Osteocyte (in vitro differentiated cells): ENCODE measurements around the gene TSSK3. TPM values are rescaled to one million over a fixed set of nuclear protein-coding genes. Genes with fewer than 3 reads are reported as not detected.

Experiments used
- DNase-seq: peaks from one replicate; pipeline ENCODE4 v3.0.0; 2021; ENCODE audit warnings: mixed read lengths; ENCODE audit not compliant: unreplicated experiment; ENCODE audit errors: extremely low spot score
- H3K27ac Mint-ChIP-seq: one replicate; pipeline ENCODE4 v1.8.0; 2021; ENCODE audit warnings: mild to moderate bottlenecking, mixed read lengths; ENCODE audit not compliant: unreplicated experiment
- H3K27me3 Mint-ChIP-seq: one replicate; pipeline ENCODE4 v1.8.0; 2021; ENCODE audit warnings: mixed read lengths; ENCODE audit not compliant: unreplicated experiment
- H3K36me3 Mint-ChIP-seq: one replicate; pipeline ENCODE4 v1.8.0; 2021; ENCODE audit warnings: mixed read lengths; ENCODE audit not compliant: unreplicated experiment
- H3K4me1 Mint-ChIP-seq: one replicate; pipeline ENCODE4 v1.8.0; 2021; ENCODE audit warnings: mixed read lengths; ENCODE audit not compliant: unreplicated experiment
- H3K4me3 Mint-ChIP-seq: one replicate; pipeline ENCODE4 v1.8.0; 2021; ENCODE audit warnings: mild to moderate bottlenecking, moderate library complexity, mixed read lengths; ENCODE audit not compliant: unreplicated experiment
- H3K9me3 Mint-ChIP-seq: one replicate; pipeline ENCODE4 v1.8.0; 2021; ENCODE audit warnings: mixed read lengths; ENCODE audit not compliant: unreplicated experiment
- total RNA-seq: library from RNA; stranded (reverse); gene quantifications from 2 replicates; pipeline ENCODE4 v1.2.1, GENCODE V29; 2021
- TF ChIP-seq, protein P1 (sequence below): fragments of 200-600 bp; sonication (generic); IDR thresholded peaks from 2 replicates; pipeline ENCODE4 v1.5.0; 2021; ENCODE audit warnings: antibody characterized with exemption, mild to moderate bottlenecking, moderate library complexity

The TSSK3 gene
- total RNA-seq, 1 donor from 2014 or later = 3.5 TPM

DNA sequence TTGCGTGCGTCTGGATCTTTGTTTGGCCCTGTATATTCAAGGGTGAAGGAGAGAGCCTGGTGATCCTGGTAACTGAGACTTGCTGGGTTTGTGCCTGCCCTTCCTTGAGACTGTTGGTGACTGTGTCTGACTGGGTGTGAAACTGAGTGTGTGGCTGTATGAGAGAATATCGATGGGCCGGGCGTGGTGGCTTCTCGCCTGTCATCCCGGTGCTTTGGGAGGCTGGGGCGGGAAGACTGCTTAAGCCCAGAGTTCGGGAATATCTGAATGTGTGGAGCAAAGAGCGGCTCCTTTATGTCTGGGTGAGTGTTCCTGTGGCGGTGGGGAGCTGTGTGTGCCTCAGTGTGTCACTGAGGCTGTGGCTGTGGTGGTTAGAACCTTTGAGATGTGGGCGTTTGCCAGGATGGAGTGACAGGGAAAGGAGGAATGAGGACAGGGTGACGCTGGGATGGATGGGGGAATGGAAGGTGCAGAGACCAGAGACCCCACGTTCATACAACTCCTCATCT is 23.6 kb upstream of the TSSK3 start:
- DNase-seq = no peak
- Mint-ChIP-seq H3K4me3 (no peak overlapping the region), H3K27me3 (no peaks in the 10 kb centered on the region), H3K36me3 (peaks cover 6% of the 10 kb centered on the region), H3K27ac (no peak overlapping the region), H3K9me3 (no peaks in the 10 kb centered on the region), H3K4me1 (peaks cover 25% of the 10 kb centered on the region)
- TF ChIP-seq, protein P1, sequence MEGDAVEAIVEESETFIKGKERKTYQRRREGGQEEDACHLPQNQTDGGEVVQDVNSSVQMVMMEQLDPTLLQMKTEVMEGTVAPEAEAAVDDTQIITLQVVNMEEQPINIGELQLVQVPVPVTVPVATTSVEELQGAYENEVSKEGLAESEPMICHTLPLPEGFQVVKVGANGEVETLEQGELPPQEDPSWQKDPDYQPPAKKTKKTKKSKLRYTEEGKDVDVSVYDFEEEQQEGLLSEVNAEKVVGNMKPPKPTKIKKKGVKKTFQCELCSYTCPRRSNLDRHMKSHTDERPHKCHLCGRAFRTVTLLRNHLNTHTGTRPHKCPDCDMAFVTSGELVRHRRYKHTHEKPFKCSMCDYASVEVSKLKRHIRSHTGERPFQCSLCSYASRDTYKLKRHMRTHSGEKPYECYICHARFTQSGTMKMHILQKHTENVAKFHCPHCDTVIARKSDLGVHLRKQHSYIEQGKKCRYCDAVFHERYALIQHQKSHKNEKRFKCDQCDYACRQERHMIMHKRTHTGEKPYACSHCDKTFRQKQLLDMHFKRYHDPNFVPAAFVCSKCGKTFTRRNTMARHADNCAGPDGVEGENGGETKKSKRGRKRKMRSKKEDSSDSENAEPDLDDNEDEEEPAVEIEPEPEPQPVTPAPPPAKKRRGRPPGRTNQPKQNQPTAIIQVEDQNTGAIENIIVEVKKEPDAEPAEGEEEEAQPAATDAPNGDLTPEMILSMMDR = no peak

DNA sequence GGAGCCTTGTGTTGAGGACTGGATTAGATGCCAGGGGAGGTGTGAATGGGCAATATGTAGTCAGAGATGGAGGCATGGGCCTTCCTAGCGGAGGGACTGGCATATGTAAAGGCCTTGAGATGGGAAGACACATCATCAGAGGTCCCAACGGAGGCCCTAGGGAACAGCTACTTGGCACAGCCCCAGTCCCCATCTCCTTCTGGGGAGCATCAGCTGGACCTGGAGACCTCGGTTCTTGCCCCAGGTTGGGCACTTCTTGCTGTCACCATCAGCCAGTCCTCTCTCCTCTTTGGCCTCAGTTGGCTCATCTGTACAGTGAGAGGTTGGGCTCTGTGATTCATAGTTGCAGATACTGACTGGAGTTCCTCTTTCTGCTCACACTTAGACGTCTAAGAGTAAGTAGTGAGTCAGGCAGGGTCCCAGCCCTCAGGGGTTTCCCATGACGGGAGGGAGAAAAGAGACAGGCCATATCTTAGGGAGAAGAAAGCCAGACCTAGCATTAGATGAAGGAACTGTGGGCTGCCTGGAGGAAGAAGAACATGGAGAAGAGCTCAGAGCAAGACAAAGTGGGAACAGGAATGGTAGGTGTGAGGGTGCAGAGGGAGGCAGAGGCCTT is 22.9 kb upstream of the TSSK3 start:
- TF ChIP-seq, protein P1 = no peak
- no peaks in the 10 kb centered on the region for H3K27me3 Mint-ChIP-seq
- H3K4me1 Mint-ChIP-seq = peaks cover 18% of the 10 kb centered on the region
- no peak overlapping the region for H3K4me3 Mint-ChIP-seq
- no peak for DNase-seq
- no peak overlapping the region for H3K27ac Mint-ChIP-seq
- H3K36me3 Mint-ChIP-seq = no peaks in the 10 kb centered on the region
- H3K9me3 Mint-ChIP-seq = no peaks in the 10 kb centered on the region

DNA sequence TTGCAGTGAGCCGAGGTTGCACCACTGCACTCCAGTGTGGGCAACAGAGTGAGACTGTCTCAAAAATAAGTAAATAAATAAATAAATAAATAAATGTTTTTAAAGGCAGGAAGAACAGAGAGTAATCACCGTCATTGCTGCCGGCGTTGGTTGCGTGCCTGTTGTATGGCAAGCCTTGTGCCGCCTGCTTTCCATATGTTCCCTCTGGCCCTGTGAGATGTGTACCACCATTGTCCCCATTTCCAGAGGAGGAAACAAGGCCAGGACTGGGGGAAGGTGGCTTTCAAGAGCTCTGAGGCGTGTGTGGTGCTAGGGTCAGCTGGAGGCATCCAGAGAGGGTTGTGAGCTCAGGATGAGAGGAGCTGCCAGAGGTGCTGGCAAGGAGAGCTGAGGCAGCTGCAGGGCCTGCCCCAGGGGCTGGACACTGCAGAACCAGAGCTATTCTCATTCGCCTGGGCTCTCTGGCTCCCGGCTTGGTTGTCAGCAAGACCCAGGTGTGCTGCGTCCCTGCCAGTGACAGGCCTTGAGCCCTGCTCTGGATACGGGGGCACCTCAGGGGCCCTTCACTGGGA is 21.1 kb upstream of the TSSK3 start:
- Mint-ChIP-seq H3K4me1 (peaks cover 13% of the 10 kb centered on the region), H3K27me3 (no peaks in the 10 kb centered on the region), H3K36me3 (no peaks in the 10 kb centered on the region), H3K27ac (no peak overlapping the region), H3K4me3 (no peak overlapping the region), H3K9me3 (no peaks in the 10 kb centered on the region)
- no peak for DNase-seq
- TF ChIP-seq, protein P1 = no peak

DNA sequence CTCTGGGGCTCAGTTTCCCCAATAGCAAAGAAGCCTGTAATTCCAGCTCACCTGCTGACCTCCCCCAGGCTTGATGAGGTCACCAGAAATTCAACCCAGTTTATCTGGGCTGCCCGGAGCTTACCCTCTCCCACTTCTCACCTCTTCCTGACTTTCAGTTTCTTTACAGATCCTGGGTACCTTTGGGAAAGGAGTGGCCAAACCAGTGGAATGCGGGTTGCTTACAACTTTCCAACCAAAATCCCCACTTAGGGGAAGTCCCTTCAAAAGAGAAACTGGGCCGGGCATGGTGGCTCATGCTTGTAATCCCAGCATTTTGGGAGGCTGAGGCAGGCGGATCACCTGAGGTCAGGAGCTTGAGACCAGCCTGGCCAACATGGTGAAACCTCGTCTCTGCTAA is 20.4 kb upstream of the TSSK3 start:
- Mint-ChIP-seq H3K27me3 (no peaks in the 10 kb centered on the region), H3K4me3 (no peak overlapping the region), H3K9me3 (no peaks in the 10 kb centered on the region), H3K4me1 (peaks cover 10% of the 10 kb centered on the region), H3K27ac (no peak overlapping the region), H3K36me3 (no peaks in the 10 kb centered on the region)
- TF ChIP-seq, protein P1 = no peak
- no peak for DNase-seq

DNA sequence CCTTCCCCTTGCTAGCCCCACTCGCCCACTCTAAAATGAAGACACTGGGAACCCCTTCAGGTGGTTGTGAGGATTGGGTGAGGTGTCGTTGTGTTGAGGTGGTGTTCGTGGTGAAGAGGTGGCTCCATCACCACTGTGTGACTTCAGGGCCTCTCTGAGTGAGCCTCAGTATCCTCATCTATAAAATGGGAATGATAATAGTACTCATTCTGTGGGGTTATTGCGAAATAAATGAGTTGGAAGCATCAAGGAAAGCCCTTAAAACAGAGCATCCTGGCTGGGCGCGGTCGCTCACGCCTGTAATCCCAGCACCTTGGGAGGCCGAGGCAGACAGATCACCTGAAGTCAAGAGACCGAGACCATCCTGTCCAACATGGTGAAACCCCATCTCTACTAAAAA is 19.6 kb upstream of the TSSK3 start:
- TF ChIP-seq, protein P1 = no peak
- H3K27ac Mint-ChIP-seq = no peak overlapping the region
- no peak for DNase-seq
- peaks cover 2% of the 10 kb centered on the region for H3K4me1 Mint-ChIP-seq
- H3K9me3 Mint-ChIP-seq = no peaks in the 10 kb centered on the region
- H3K27me3 Mint-ChIP-seq = no peaks in the 10 kb centered on the region
- H3K36me3 Mint-ChIP-seq = no peaks in the 10 kb centered on the region
- H3K4me3 Mint-ChIP-seq = no peak overlapping the region
